Mesendoderm (in vitro differentiated cells): ENCODE data around the gene OTUB1.
"Not testable (repeated sequence)": the region's sequence is repeated elsewhere in the genome, so short reads cannot be mapped to it uniquely, and the experiment has no call there.

Experiments used
- DNase-seq: peaks from one replicate; pipeline ENCODE4 v3.0.0; 2013
- H2AK5ac ChIP-seq: 2 replicates; pipeline ENCODE4 v1.6.1; 2013; ENCODE audit warnings: low read length, inconsistent platforms
- H2BK120ac ChIP-seq: 2 replicates; pipeline ENCODE4 v1.6.1; 2013; ENCODE audit warnings: low read depth, mild to moderate bottlenecking, low read length, moderate library complexity, mixed read lengths
- H2BK15ac ChIP-seq: replicated peaks from 2 replicates; pipeline ENCODE4 v1.6.1; 2013; ENCODE audit warnings: low read depth, mild to moderate bottlenecking, moderate library complexity
- H2BK5ac ChIP-seq: 2 replicates; pipeline ENCODE4 v1.6.1; 2013; ENCODE audit warnings: low read length, inconsistent platforms
- H3K18ac ChIP-seq: 2 replicates; pipeline ENCODE4 v1.6.1; 2013; ENCODE audit warnings: mild to moderate bottlenecking, low read length, mixed read lengths
- H3K23ac ChIP-seq: one replicate; pipeline ENCODE4 v1.6.1; 2013; ENCODE audit warnings: low read length
- H3K27ac ChIP-seq: 2 replicates; pipeline ENCODE4 v1.5.1; 2013; ENCODE audit warnings: low read depth, mild to moderate bottlenecking, inconsistent platforms, low read length, moderate library complexity
- H3K27me3 ChIP-seq: 2 replicates; pipeline ENCODE4 v1.6.1; 2013; ENCODE audit warnings: low read length, control low read depth, mild to moderate bottlenecking, inconsistent platforms; ENCODE audit not compliant: insufficient read depth, poor library complexity
- H3K36me3 ChIP-seq: 2 replicates; pipeline ENCODE4 v1.6.1; 2013; ENCODE audit warnings: low read length, inconsistent platforms; ENCODE audit not compliant: control insufficient read depth, insufficient read depth
- H3K4ac ChIP-seq: one replicate; pipeline ENCODE4 v1.6.1; 2013; ENCODE audit warnings: low read depth, mild to moderate bottlenecking, low read length, moderate library complexity
- H3K4me1 ChIP-seq: 2 replicates; pipeline ENCODE4 v1.6.1; 2013; ENCODE audit warnings: low read depth, low read length, inconsistent platforms; ENCODE audit not compliant: control insufficient read depth
- H3K4me2 ChIP-seq: 2 replicates; pipeline ENCODE4 v1.6.1; 2013; ENCODE audit warnings: low read length
- H3K4me3 ChIP-seq: 2 replicates; pipeline ENCODE4 v1.5.1; 2013; ENCODE audit warnings: mild to moderate bottlenecking, low read length
- H3K56ac ChIP-seq: one replicate; pipeline ENCODE4 v1.6.1; 2013; ENCODE audit warnings: low read length
- H3K79me1 ChIP-seq: 2 replicates; pipeline ENCODE4 v1.6.1; 2013; ENCODE audit warnings: low read length, inconsistent platforms
- H3K79me2 ChIP-seq: 2 replicates; pipeline ENCODE4 v1.6.1; 2013; ENCODE audit warnings: mild to moderate bottlenecking, low read length; ENCODE audit not compliant: control insufficient read depth, insufficient read depth
- H3K9ac ChIP-seq: 2 replicates; pipeline ENCODE4 v1.6.1; 2013; ENCODE audit warnings: low read length, inconsistent platforms
- H4K5ac ChIP-seq: one replicate; pipeline ENCODE4 v1.6.1; 2013; ENCODE audit warnings: low read length
- H4K8ac ChIP-seq: one replicate; pipeline ENCODE4 v1.6.1; 2013; ENCODE audit warnings: low read depth, mild to moderate bottlenecking, control low read depth, low read length, moderate library complexity
- WGBS: extraction: QIAGEN DNeasy Blood & Tissue Kit; methylation state at CpG from one replicate; pipeline ENCODE4 v1.1.7; 2013; ENCODE audit warnings: low lambda C conversion rate, missing lambda C conversion rate; ENCODE audit not compliant: insufficient coverage; ENCODE audit errors: extremely low coverage; 5-methylcytosine and 5-hydroxymethylcytosine counted together

The OTUB1 gene

GRCh38 chr11:63970902-63971301, 15.3 kb upstream of the OTUB1 start:
- Histone ChIP-seq H2BK5ac (no peak overlapping the region), H4K8ac (no peak overlapping the region), H3K4ac (no peak overlapping the region), H3K23ac (no peak overlapping the region), H2AK5ac (no peak overlapping the region), H4K5ac (no peak overlapping the region), H2BK120ac (no peak overlapping the region), H3K79me1 (peaks cover 1% of the 10 kb centered on the region), H2BK15ac (no peak overlapping the region), H3K4me3 (no peak overlapping the region), H3K4me2 (no peak overlapping the region), H3K27me3 (no peaks in the 10 kb centered on the region), H3K36me3 (no peaks in the 10 kb centered on the region), H3K18ac (no peak overlapping the region), H3K56ac (peak overlapping the region; percentile 7), H3K79me2 (peaks cover 7% of the 10 kb centered on the region), H3K27ac (no peak overlapping the region), H3K4me1 (peaks cover under 1% of the 10 kb centered on the region), H3K9ac (no peak overlapping the region)
- no peak for DNase-seq
- WGBS: no CpG with 5 or more reads among the region's 5 CpGs

GRCh38 chr11:63973912-63974258, 12.4 kb upstream of the OTUB1 start:
- not testable (repeated sequence) for H3K27me3 ChIP-seq, H2BK5ac ChIP-seq, H2BK15ac ChIP-seq, H2AK5ac ChIP-seq, H3K27ac ChIP-seq, H2BK120ac ChIP-seq, H3K4me3 ChIP-seq, H3K4me2 ChIP-seq, H3K79me1 ChIP-seq, H3K4me1 ChIP-seq, H4K8ac ChIP-seq, H3K18ac ChIP-seq, H3K4ac ChIP-seq, H3K36me3 ChIP-seq, DNase-seq, H3K9ac ChIP-seq, H3K23ac ChIP-seq, H4K5ac ChIP-seq
- Histone ChIP-seq H3K79me2 (peaks cover 15% of the 10 kb centered on the region), H3K56ac (peak overlapping the region; percentile 34)
- WGBS: no CpG with 5 or more reads among the region's 18 CpGs

GRCh38 chr11:63974259-63975143, 11.7 kb upstream of the OTUB1 start, which contains the start of gene COX8A:
Gene COX8A, plus strand, starts transcription at chr11:63974620. Its CDS starts 61 bp downstream, at chr11:63974681.
- peak within 1 kb of the TSS; percentile 85 for H2BK5ac ChIP-seq
- peaks cover 2% of the 10 kb centered on the region for H3K4me1 ChIP-seq
- WGBS: no CpG with 5 or more reads among the region's 67 CpGs
- no peak within 1 kb of the TSS for H3K4ac ChIP-seq
- no peak within 1 kb of the TSS for H2BK120ac ChIP-seq
- H4K5ac ChIP-seq: no peak within 1 kb of the TSS
- no peaks in the 10 kb centered on the region for H3K36me3 ChIP-seq
- peak within 1 kb of the TSS; percentile 61 for H3K27ac ChIP-seq
- H3K79me1 ChIP-seq: peaks cover 12% of the 10 kb centered on the region
- no peak within 1 kb of the TSS for H4K8ac ChIP-seq
- peak within 1 kb of the TSS; percentile 99 for H3K23ac ChIP-seq
- H3K18ac ChIP-seq: peak within 1 kb of the TSS; percentile 4
- no peaks in the 10 kb centered on the region for H3K27me3 ChIP-seq
- H3K4me2 ChIP-seq: peak within 1 kb of the TSS; percentile 46
- DNase-seq: peak; percentile 100
- H2AK5ac ChIP-seq: no peak within 1 kb of the TSS
- peaks cover 15% of the 10 kb centered on the region for H3K79me2 ChIP-seq
- H3K56ac ChIP-seq: peak within 1 kb of the TSS; percentile 100
- H2BK15ac ChIP-seq: no peak within 1 kb of the TSS
- peak within 1 kb of the TSS; percentile 99 for H3K9ac ChIP-seq
- peak within 1 kb of the TSS; percentile 99 for H3K4me3 ChIP-seq

- no peak overlapping the region for H3K4ac ChIP-seq
- H2BK120ac ChIP-seq: no peak overlapping the region
- DNase-seq: peak; percentile 58
- no peak overlapping the region for H4K8ac ChIP-seq
- no peak overlapping the region for H3K4me3 ChIP-seq
- H3K27ac ChIP-seq: peak overlapping the region; percentile 29
- H4K5ac ChIP-seq: no peak overlapping the region
- no peak overlapping the region for H3K4me2 ChIP-seq
- peak overlapping the region; percentile 73 for H3K23ac ChIP-seq
- peaks cover 15% of the 10 kb centered on the region for H3K79me2 ChIP-seq
- no peak overlapping the region for H2AK5ac ChIP-seq
- H3K9ac ChIP-seq: no peak overlapping the region
- no peak overlapping the region for H2BK5ac ChIP-seq
- peak overlapping the region; percentile 12 for H3K56ac ChIP-seq
- H3K27me3 ChIP-seq: no peaks in the 10 kb centered on the region
- H3K18ac ChIP-seq: no peak overlapping the region
- H3K79me1 ChIP-seq: peaks cover 17% of the 10 kb centered on the region
- peaks cover 2% of the 10 kb centered on the region for H3K4me1 ChIP-seq
- H2BK15ac ChIP-seq: no peak overlapping the region
- WGBS: no CpG with 5 or more reads among the region's 10 CpGs
- no peaks in the 10 kb centered on the region for H3K36me3 ChIP-seq
These were observed 7.5 kb upstream of the OTUB1 start for GRCh38 chr11:63978551-63979239.

- WGBS: no CpG with 5 or more reads among the region's 5 CpGs
- no peak overlapping the region for H2AK5ac ChIP-seq
These were observed 6.8 kb upstream of the OTUB1 start for GRCh38 chr11:63979426-63979825.

More at GRCh38 chr11:63979426-63979825, 6.8 kb upstream of the OTUB1 start:
- H3K27ac ChIP-seq: no peak overlapping the region
- H3K79me2 ChIP-seq: peaks cover 15% of the 10 kb centered on the region
- H3K18ac ChIP-seq: no peak overlapping the region
- H4K8ac ChIP-seq: no peak overlapping the region
- no peaks in the 10 kb centered on the region for H3K27me3 ChIP-seq
- H2BK15ac ChIP-seq: no peak overlapping the region
- H3K36me3 ChIP-seq: no peaks in the 10 kb centered on the region
- H3K23ac ChIP-seq: no peak overlapping the region
- H3K4ac ChIP-seq: no peak overlapping the region
- peaks cover 17% of the 10 kb centered on the region for H3K79me1 ChIP-seq
- DNase-seq: no peak
- peaks cover 2% of the 10 kb centered on the region for H3K4me1 ChIP-seq
- no peak overlapping the region for H2BK5ac ChIP-seq
- no peak overlapping the region for H3K4me3 ChIP-seq
- H3K9ac ChIP-seq: no peak overlapping the region
- no peak overlapping the region for H3K4me2 ChIP-seq
- H3K56ac ChIP-seq: no peak overlapping the region
- H4K5ac ChIP-seq: no peak overlapping the region
- no peak overlapping the region for H2BK120ac ChIP-seq
